Right ventricle myocardium inferior (tissue), 1 donor: ENCODE data around the gene CNGA1. TPM values are rescaled to one million over a fixed set of nuclear protein-coding genes. Genes with fewer than 3 reads are reported as not detected.
A peak's percentile ranks its signal among the peaks of the same experiment; 100 is the strongest.
"Not testable (repeated sequence)": the region's sequence is repeated elsewhere in the genome, so short reads cannot be mapped to it uniquely, and the experiment has no call there.

Source experiments
- ATAC-seq: fragments of 200-7000 bp; cut with Tn5 transposase; one replicate; pipeline ENCODE4 v1.9.1; 2020; ENCODE audit warnings: mild to moderate bottlenecking, moderate library complexity
- DNase-seq: peaks from one replicate; pipeline ENCODE4 v3.0.0; 2021; ENCODE audit errors: missing footprints
- intact Hi-C: fragments of 100-400 bp; cut with DNase I; formaldehyde crosslinking; loops from one replicate; pipeline ENCODE4 v1.11.0; 2022
- total RNA-seq: library from RNA; stranded (reverse); fragmentation: NEBNext Ultra II Directional; extraction: Animal tissue kit (Norgen Biotek cat#: 25700); gene quantifications from one replicate; pipeline ENCODE4 v1.2.1, GENCODE V29; 2021
- donor health status: DM: no; HTN: yes; CAD: no; lungs with severe emphysema.

The CNGA1 gene
- total RNA-seq, 1 donor from 2014 or later, result not detected

DNA sequence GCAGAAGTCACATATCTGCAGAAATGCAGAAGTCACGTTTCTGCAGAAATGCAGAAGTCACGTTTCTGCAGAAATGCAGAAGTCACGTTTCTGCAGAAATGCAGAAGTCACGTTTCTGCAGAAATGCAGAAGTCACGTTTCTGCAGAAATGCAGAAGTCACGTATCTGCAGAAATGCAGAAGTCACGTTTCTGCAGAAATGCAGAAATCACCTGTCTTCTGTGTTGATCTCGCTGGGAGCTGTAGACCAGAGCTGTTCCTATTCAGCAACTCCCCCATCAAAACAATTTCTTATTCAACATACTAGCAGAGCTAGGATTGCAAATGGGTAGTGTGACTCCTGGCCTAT is 93.2 kb downstream of the CNGA1 start:
- DNase-seq, ATAC-seq, intact Hi-C loops: not testable (repeated sequence)

DNA sequence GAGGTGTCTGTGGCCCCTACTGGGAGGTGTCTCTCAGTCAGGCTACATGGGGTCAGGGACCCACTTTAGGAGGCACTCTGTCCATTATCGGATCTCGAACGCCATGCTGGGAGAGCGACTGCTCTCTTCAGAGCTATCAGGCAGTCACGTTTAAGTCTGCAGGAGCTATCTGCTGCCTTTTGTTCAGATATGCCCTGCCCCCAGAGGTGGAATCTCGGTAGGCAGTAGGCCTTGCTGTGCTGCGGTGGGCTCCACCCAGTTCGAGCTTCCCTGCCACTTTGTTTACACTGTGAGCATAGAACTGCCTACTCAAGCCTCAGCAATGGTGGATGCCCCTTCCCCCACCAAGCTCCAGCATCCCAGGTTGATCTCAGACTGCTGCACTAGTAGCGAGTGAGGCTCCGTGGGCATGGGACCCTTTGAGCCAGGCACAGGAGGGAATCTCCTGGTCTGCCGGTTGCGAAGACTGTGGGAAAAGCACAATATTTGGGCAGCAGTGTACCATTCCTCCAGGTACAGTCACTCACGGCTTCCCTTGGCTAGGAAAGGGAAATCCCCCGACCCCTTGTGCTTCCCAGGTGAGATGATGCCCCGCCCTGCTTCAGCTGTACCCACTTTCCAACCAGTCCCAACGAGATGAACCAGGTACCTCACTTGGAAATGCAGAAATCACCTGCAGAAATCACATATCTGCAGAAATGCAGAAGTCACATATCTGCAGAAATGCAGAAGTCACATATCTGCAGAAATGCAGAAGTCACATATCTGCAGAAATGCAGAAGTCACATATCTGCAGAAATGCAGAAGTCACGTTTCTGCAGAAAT is 93.8 kb downstream of the CNGA1 start:
- DNase-seq, ATAC-seq, intact Hi-C loops: not testable (repeated sequence)

DNA sequence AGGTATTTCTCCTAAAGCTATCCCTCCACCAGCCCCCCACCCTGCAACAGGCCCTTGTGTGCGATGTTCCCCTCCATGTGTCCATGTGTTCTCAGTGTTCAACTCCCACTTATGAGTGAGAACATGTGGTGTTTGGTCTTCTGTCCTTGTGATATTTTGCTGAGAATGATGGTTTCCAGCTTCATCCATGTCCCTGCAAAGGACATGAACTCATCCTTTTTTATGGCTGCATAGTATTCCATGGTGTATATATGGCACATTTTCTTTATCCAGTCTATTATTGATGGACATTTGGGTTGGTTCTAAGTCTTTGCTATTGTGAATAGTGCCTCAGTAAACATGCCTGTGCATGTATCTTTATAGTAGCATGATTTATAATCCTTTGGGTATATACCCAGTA is 99.3 kb downstream of the CNGA1 start:
- intact Hi-C loops, result loop anchor here (10.0 kb wide), 2 partner anchors 232 to 452 kb away; partner anchors contain the start of gene COMMD8
- DNase-seq, ATAC-seq: not testable (repeated sequence)

DNA sequence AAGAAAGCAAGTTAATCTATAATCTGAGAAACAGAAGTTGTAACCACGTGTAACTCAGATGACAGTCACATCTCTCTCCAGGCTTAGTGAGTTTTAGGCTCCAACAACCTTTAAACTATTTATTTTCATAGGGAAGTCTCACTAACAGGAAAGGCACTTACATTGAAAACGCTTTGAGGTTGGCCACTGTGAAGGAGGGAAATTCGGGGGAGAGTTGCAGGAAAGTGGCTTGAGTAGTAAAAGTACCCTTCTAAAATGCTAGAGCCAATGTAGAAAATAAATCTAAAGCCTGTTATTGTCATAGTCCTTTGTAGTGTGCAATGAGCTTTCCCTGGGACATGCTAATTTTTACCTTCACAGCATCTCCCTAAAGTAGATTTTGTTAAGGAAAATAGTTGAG is 101.1 kb downstream of the CNGA1 start:
- ATAC-seq, result no peak
- intact Hi-C loops, result loop anchor here (10.0 kb wide), 2 partner anchors 231 to 451 kb away; partner anchors contain the start of gene COMMD8
- no peak for DNase-seq

GRCh38 chr4:47914926-47915237 is 101.6 kb downstream of the CNGA1 start:
- intact Hi-C loops, result loop anchor here (10.0 kb wide), 2 partner anchors 230 to 450 kb away; partner anchors contain the start of gene COMMD8
- ATAC-seq, result no peak
- no peak for DNase-seq

GRCh38 chr4:47914220-47914925 is 102.1 kb downstream of the CNGA1 start, which contains the start of gene NFXL1:
TSS of gene NFXL1 (minus strand) at chr4:47914583. CDS start at chr4:47914203, 380 bp downstream.
- peak; percentile 99 for DNase-seq
- intact Hi-C loops, result loop anchor here (10.0 kb wide), 2 partner anchors 230 to 450 kb away; partner anchors contain the start of gene COMMD8
- peak; percentile 100 for ATAC-seq

GRCh38 chr4:47913861-47914219 is 102.6 kb downstream of the CNGA1 start:
- intact Hi-C loops, result loop anchor here (10.0 kb wide), 2 partner anchors 229 to 449 kb away; partner anchors contain the start of gene COMMD8
- ATAC-seq (peak; percentile 30), DNase-seq (peak; percentile 71)

- no peak for DNase-seq
- ATAC-seq, result no peak
- intact Hi-C loops, result loop anchor here (10.0 kb wide), 2 partner anchors 229 to 449 kb away; partner anchors contain the start of gene COMMD8
Observed at GRCh38 chr4:47913330-47913729, 103.2 kb downstream of the CNGA1 start.

- intact Hi-C loops, result no loop called here
- DNase-seq (no peak), ATAC-seq (no peak)
Observed at GRCh38 chr4:47907089-47907646, 109.3 kb downstream of the CNGA1 start.

DNA sequence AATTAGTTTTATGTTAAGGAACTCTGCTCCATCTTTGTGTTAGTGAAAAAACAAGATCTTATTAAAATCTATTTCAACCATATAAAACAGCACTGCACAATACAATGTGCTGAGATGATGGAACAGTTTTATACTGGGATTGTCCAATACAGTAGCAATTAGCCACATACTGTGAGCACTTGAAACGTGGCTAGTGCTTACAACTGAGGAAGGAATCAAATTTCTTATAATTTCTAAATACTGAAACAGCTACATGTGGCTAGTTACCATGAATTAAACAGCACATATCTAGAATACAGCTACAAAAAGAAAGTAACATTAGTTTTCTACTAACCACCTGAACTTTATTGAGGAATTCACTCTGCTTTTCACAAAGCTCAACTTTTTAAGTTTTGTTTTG is 116.8 kb downstream of the CNGA1 start:
- no peak for DNase-seq

DNA sequence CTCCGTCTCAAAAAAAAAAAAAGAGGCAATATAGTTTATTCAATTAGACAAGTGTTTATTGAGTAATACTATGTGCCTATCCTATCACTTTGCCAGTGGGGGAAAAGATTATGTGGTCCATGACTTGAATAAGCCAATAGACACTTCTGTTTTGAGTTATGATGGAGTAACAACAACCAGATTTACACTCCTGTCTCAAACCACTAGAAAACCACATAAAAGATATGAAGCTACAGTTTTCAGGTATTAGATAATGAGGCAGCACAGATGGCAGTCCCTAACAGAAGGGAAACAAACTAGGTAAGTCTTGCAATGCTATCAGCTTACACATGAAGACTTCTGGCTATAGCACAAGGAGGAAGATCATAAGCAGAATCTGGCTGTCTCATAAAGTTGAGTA is 124.6 kb downstream of the CNGA1 start:
- no peak for ATAC-seq
- no peak for DNase-seq
- intact Hi-C loops, result no loop called here

More for the DNA sequence above, 116.8 kb downstream of the CNGA1 start:
- intact Hi-C loops, result no loop called here
- no peak for ATAC-seq

Other genes starting within 250 kb of the CNGA1 start
- gene CORIN, start 178.6 kb downstream of the CNGA1 start, total RNA-seq, result 53.9 TPM
- gene NFXL1, start 102.1 kb downstream of the CNGA1 start, total RNA-seq, result 3.9 TPM
- 0.70 TPM for gene NIPAL1, start 91 bp upstream of the CNGA1 start, total RNA-seq
- 1.0 TPM for gene TXK, start 117.6 kb upstream of the CNGA1 start, total RNA-seq